GM23338 (cell line): ENCODE data around the gene CHP1. TPM values are rescaled to one million over a fixed set of nuclear protein-coding genes. Genes with fewer than 3 reads are reported as not detected.

Source experiments
- ATAC-seq: fragments of 200-7000 bp; cut with Tn5 transposase; 3 replicates; pipeline ENCODE4 v1.9.1; 2020
- DNase-seq: peaks from one replicate; pipeline ENCODE4 v3.0.0-alpha.2; 2015; ENCODE audit warnings: low spot score
- H2AFZ ChIP-seq: fragments of 200-600 bp; sonication (generic); 2 replicates; pipeline ENCODE4 v1.8.0; 2016; ENCODE audit warnings: antibody characterized with exemption, mild to moderate bottlenecking, moderate library complexity
- H3F3A ChIP-seq: fragments of 200-600 bp; sonication (generic); replicated peaks from 2 replicates; pipeline ENCODE4 v1.8.0; 2017; ENCODE audit warnings: antibody characterized with exemption, mixed run types, low read depth
- H3K27ac ChIP-seq: fragments of 200-600 bp; sonication (generic); 2 replicates; pipeline ENCODE4 v1.6.1; 2016; ENCODE audit warnings: low read depth
- H3K27me3 ChIP-seq: fragments of 200-600 bp; sonication (generic); 2 replicates; pipeline ENCODE4 v1.8.0; 2016; ENCODE audit warnings: mild to moderate bottlenecking, mixed run types, moderate library complexity; ENCODE audit not compliant: insufficient read depth
- H3K36me3 ChIP-seq: fragments of 200-600 bp; sonication (generic); 2 replicates; pipeline ENCODE4 v1.8.0; 2016; ENCODE audit warnings: mild to moderate bottlenecking; ENCODE audit not compliant: insufficient read depth
- H3K4me1 ChIP-seq: fragments of 200-600 bp; sonication (generic); 2 replicates; pipeline ENCODE4 v1.8.0; 2016; ENCODE audit warnings: mild to moderate bottlenecking, moderate library complexity; ENCODE audit not compliant: insufficient read depth
- H3K4me2 ChIP-seq: fragments of 200-600 bp; sonication (generic); 2 replicates; pipeline ENCODE4 v1.7.1; 2017; ENCODE audit warnings: mixed run types
- H3K4me3 ChIP-seq: fragments of 200-600 bp; sonication (generic); 2 replicates; pipeline ENCODE4 v1.6.1; 2016; ENCODE audit warnings: mixed run types
- H3K79me2 ChIP-seq: fragments of 200-600 bp; sonication (generic); replicated peaks from 2 replicates; pipeline ENCODE4 v1.8.0; 2017; ENCODE audit warnings: mild to moderate bottlenecking; ENCODE audit not compliant: insufficient read depth
- H3K9me2 ChIP-seq: fragments of 200-600 bp; sonication (generic); 2 replicates; pipeline ENCODE4 v1.8.0; 2017; ENCODE audit not compliant: insufficient read depth
- H4K20me1 ChIP-seq: fragments of 200-600 bp; sonication (generic); replicated peaks from 2 replicates; pipeline ENCODE4 v1.8.0; 2017; ENCODE audit warnings: mild to moderate bottlenecking; ENCODE audit not compliant: insufficient read depth
- H3K27ac Mint-ChIP-seq: 2 replicates; pipeline ENCODE4 v1.8.0; 2020; ENCODE audit warnings: inconsistent platforms, mild to moderate bottlenecking, moderate library complexity, mixed read lengths
- H3K27me3 Mint-ChIP-seq: 3 replicates; pipeline ENCODE4 v1.8.0; 2022; ENCODE audit warnings: low read depth, mild to moderate bottlenecking, moderate library complexity, mixed read lengths, inconsistent platforms; ENCODE audit not compliant: insufficient read depth, poor library complexity
- H3K36me3 Mint-ChIP-seq: 3 replicates; pipeline ENCODE4 v1.8.0; 2021; ENCODE audit warnings: low read depth, mild to moderate bottlenecking, inconsistent platforms, moderate library complexity, mixed read lengths
- H3K4me1 Mint-ChIP-seq: 3 replicates; pipeline ENCODE4 v1.8.0; 2020; ENCODE audit warnings: mild to moderate bottlenecking, inconsistent platforms, mixed read lengths
- H3K4me3 Mint-ChIP-seq: 3 replicates; pipeline ENCODE4 v1.8.0; 2021; ENCODE audit warnings: moderate library complexity, mild to moderate bottlenecking, inconsistent platforms, mixed read lengths
- H3K9me3 Mint-ChIP-seq: 3 replicates; pipeline ENCODE4 v1.8.0; 2020; ENCODE audit warnings: moderate library complexity, mild to moderate bottlenecking, inconsistent platforms, mixed read lengths
- CREB1 ChIP-seq: fragments of 250-450 bp; sonication (Bioruptor Pico); IDR thresholded peaks from 2 replicates; pipeline ENCODE4 v1.5.0; 2020; ENCODE audit warnings: low read depth, mild to moderate bottlenecking, moderate library complexity
- CTCF ChIP-seq, 2 experiments: fragments of 200-600 bp in 1 of 2; sonication (generic) in 1 of 2; conservative IDR thresholded peaks; 2 replicates each; pipeline versions ENCODE4 v1.5.1 to v1.6.1; 2016 to 2017; ENCODE audit warnings: antibody characterized with exemption in 2 of 2, low read depth in 2 of 2, mild to moderate bottlenecking in 2 of 2, moderate library complexity in 1 of 2
- ETS1 ChIP-seq: IDR thresholded peaks from 2 replicates; pipeline ENCODE4 v1.6.1; 2016; ENCODE audit warnings: antibody characterized with exemption
- EZH2 ChIP-seq: fragments of 200-600 bp; sonication (generic); IDR thresholded peaks from one replicate; pipeline ENCODE4 v1.8.0; 2017; ENCODE audit warnings: antibody characterized with exemption, mild to moderate bottlenecking, low read depth; ENCODE audit not compliant: unreplicated experiment
- EZH2phosphoT487 ChIP-seq: fragments of 200-600 bp; sonication (generic); IDR thresholded peaks from one replicate; pipeline ENCODE4 v1.8.1; 2018; ENCODE audit warnings: antibody characterized with exemption; ENCODE audit not compliant: unreplicated experiment
- JUNB ChIP-seq: IDR thresholded peaks from one replicate; pipeline ENCODE4 v1.6.1; 2016; ENCODE audit warnings: antibody characterized with exemption; ENCODE audit not compliant: unreplicated experiment
- NANOG ChIP-seq: IDR thresholded peaks from 2 replicates; pipeline ENCODE4 v1.6.1; 2016; ENCODE audit warnings: antibody characterized with exemption, borderline replicate concordance
- POLR2AphosphoS5 ChIP-seq: IDR thresholded peaks from 2 replicates; pipeline ENCODE4 v1.6.1; 2016; ENCODE audit warnings: antibody characterized with exemption, low read depth
- REST ChIP-seq: IDR thresholded peaks from one replicate; pipeline ENCODE4 v1.6.1; 2018; ENCODE audit warnings: antibody characterized with exemption; ENCODE audit not compliant: unreplicated experiment
- STAT1 ChIP-seq: IDR thresholded peaks from one replicate; pipeline ENCODE4 v1.6.1; 2016; ENCODE audit warnings: antibody characterized with exemption; ENCODE audit not compliant: unreplicated experiment
- ZNF114 ChIP-seq: fragments of 250-450 bp; sonication (Bioruptor Pico); IDR thresholded peaks from 2 replicates; pipeline ENCODE4 v1.5.0; 2020; ENCODE audit warnings: mild to moderate bottlenecking, moderate library complexity
- ZNF331 ChIP-seq: fragments of 250-450 bp; sonication (Bioruptor Pico); IDR thresholded peaks from 2 replicates; pipeline ENCODE4 v1.5.0; 2020; ENCODE audit warnings: low read depth, mild to moderate bottlenecking, moderate library complexity
- ZNF462 ChIP-seq: fragments of 250-450 bp; sonication (Bioruptor Pico); IDR thresholded peaks from 2 replicates; pipeline ENCODE4 v1.5.0; 2020; ENCODE audit warnings: mild to moderate bottlenecking, moderate library complexity
- polyA plus RNA-seq: library from polyadenylated mRNA; unstranded; fragments of >200 nt; fragmentation: Nextera tagmentation; extraction: Ambion mirVana; gene quantifications from 2 replicates; pipeline ENCODE4 v1.2.1, GENCODE V29; 2016
- total RNA-seq: library from RNA; depleted of rRNA; stranded (reverse); fragments of >200 nt; shearing (Covaris generic); gene quantifications from 2 replicates; pipeline ENCODE4 v1.2.3, GENCODE V29; 2014

The CHP1 gene
- total and polyA plus RNA-seq, 2 experiments from 2014 or later = 62.3 to 109 TPM

- no peaks in the 10 kb centered on the region for H3K9me3 Mint-ChIP-seq
Observed at GRCh38 chr15:41203395-41203794, 27.7 kb upstream of the CHP1 start.

More at GRCh38 chr15:41203395-41203794, 27.7 kb upstream of the CHP1 start:
- H3K4me3 Mint-ChIP-seq = no peak overlapping the region
- Histone ChIP-seq H3K9me2 (no peaks in the 10 kb centered on the region), H3K4me3 (no peak overlapping the region), H3K27me3 (no peaks in the 10 kb centered on the region), H3K27ac (no peak overlapping the region), H3K4me2 (no peak overlapping the region), H2AFZ (0 out of 2 replicates have a peak overlapping the region, but pooled peaks have one; percentile 23), H3K79me2 (no peaks in the 10 kb centered on the region), H3F3A (no peaks in the 10 kb centered on the region), H4K20me1 (no peaks in the 10 kb centered on the region), H3K36me3 (no peaks in the 10 kb centered on the region), H3K4me1 (0 out of 2 replicates have a peak, but pooled peaks cover 8% of the 10 kb centered on the region)
- H3K27me3 Mint-ChIP-seq = peaks cover 3% of the 10 kb centered on the region
- H3K4me1 Mint-ChIP-seq = peaks cover 5% of the 10 kb centered on the region; the same call in 1 of the 3 replicates
- ATAC-seq (no peak), DNase-seq (no peak)
- H3K36me3 Mint-ChIP-seq = no peaks in the 10 kb centered on the region
- TF ChIP-seq ZNF331 (CRISPR knock-in tag) = no peak
- no peak for TF ChIP-seq CTCF (conservative IDR thresholded peaks at IDR 0.05; ENCODE audit: low read depth in 2 of 2)
- no peak for TF ChIP-seq CREB1 (CRISPR knock-in tag)
- TF ChIP-seq ZNF114 (CRISPR knock-in tag) = no peak
- no peak for TF ChIP-seq STAT1
- no peak for TF ChIP-seq EZH2
- TF ChIP-seq NANOG = no peak
- no peak for TF ChIP-seq ETS1
- no peak for TF ChIP-seq JUNB
- no peak for TF ChIP-seq POLR2AphosphoS5
- no peak for TF ChIP-seq REST
- TF ChIP-seq ZNF462 (CRISPR knock-in tag) = no peak
- no peak for TF ChIP-seq EZH2phosphoT487
- no peak overlapping the region for H3K27ac Mint-ChIP-seq
